OCI-LY1 (cell line): ENCODE measurements around the gene ELN.

Experiments
- EZH2 ChIP-seq: fragments of 200-600 bp; sonication (generic), shearing (Covaris generic); IDR thresholded peaks from 2 replicates; pipeline ENCODE4 v1.8.0; 2017; ENCODE audit warnings: borderline replicate concordance, mixed run types, mild to moderate bottlenecking, antibody characterized with exemption, low read length, moderate library complexity, mixed read lengths
- TF ChIP-seq, protein P1 (sequence below): fragments of 200-600 bp; sonication (generic), shearing (Covaris generic); IDR thresholded peaks from 2 replicates; pipeline ENCODE4 v1.5.1; 2017; ENCODE audit warnings: mild to moderate bottlenecking, antibody characterized with exemption, low read length, moderate library complexity, mixed read lengths

DNA sequence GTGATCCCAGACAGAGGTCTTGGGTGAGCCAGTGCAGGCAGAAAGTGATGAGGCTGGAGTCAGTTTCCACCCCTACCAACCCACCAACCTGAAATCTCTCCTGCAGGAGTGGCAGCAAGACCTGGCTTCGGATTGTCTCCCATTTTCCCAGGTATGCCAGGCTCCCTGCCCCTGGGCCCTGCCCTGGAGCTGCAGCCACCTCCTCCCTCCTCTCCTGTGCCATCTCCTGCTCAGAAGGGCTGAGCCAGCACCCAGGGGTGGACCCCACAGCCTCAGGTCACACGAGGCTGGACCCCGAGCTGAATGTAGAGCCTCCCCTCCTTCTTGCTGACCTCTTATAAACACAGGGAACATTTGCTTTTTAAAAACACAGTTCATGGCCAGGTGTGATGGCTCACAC, 38.7 kb downstream of the ELN start:
- TF ChIP-seq, protein P1, sequence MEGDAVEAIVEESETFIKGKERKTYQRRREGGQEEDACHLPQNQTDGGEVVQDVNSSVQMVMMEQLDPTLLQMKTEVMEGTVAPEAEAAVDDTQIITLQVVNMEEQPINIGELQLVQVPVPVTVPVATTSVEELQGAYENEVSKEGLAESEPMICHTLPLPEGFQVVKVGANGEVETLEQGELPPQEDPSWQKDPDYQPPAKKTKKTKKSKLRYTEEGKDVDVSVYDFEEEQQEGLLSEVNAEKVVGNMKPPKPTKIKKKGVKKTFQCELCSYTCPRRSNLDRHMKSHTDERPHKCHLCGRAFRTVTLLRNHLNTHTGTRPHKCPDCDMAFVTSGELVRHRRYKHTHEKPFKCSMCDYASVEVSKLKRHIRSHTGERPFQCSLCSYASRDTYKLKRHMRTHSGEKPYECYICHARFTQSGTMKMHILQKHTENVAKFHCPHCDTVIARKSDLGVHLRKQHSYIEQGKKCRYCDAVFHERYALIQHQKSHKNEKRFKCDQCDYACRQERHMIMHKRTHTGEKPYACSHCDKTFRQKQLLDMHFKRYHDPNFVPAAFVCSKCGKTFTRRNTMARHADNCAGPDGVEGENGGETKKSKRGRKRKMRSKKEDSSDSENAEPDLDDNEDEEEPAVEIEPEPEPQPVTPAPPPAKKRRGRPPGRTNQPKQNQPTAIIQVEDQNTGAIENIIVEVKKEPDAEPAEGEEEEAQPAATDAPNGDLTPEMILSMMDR: no peak
- TF ChIP-seq EZH2: no peak
